ENCODE results near the gene INTS3.

- TF ChIP-seq TAF1 (IDR thresholded peaks at IDR 0.05; ENCODE audit: low read depth, low read length) (no peak), PAX5 (IDR thresholded peaks at IDR 0.05; ENCODE audit: insufficient read depth, low read length, severe bottlenecking) (no peak), POLR2AphosphoS5 (IDR thresholded peaks at IDR 0.05; ENCODE audit: low read depth, low read length) (no peak), POLR2A (IDR thresholded peaks at IDR 0.05; ENCODE audit: low read depth, low read length) (no peak)
Observed at GRCh38 chr1:153801028-153801625, 73.3 kb downstream of the INTS3 start.

All from GM12891 (cell line).